Measurements from ENCODE around the gene MRPL17.

The MRPL17 gene

GRCh38 chr11:6677018-6677417 is 6.1 kb downstream of the MRPL17 start:
- TF ChIP-seq CTCF (conservative IDR thresholded peaks at IDR 0.05): no peak
- no peak overlapping the region for H3K27ac ChIP-seq

GRCh38 chr11:6674862-6675261 is 8.3 kb downstream of the MRPL17 start:
- TF ChIP-seq CTCF (conservative IDR thresholded peaks at IDR 0.05) (no peak), ZFX (IDR thresholded peaks at IDR 0.05) (no peak)
- no peak overlapping the region for H3K27ac ChIP-seq

- TF ChIP-seq ZFX (IDR thresholded peaks at IDR 0.05) (no peak), CTCF (conservative IDR thresholded peaks at IDR 0.05) (no peak)
- no peak overlapping the region for H3K27ac ChIP-seq
These were observed 8.9 kb downstream of the MRPL17 start for GRCh38 chr11:6674219-6674597.

- no peak for TF ChIP-seq ZFX (IDR thresholded peaks at IDR 0.05)
- no peak for TF ChIP-seq CTCF (conservative IDR thresholded peaks at IDR 0.05)
- no peak overlapping the region for H3K27ac ChIP-seq
These were observed 9.5 kb downstream of the MRPL17 start for GRCh38 chr11:6673523-6674218.

- no peak for TF ChIP-seq CTCF (conservative IDR thresholded peaks at IDR 0.05)
- TF ChIP-seq ZFX (IDR thresholded peaks at IDR 0.05): no peak
- no peak overlapping the region for H3K27ac ChIP-seq
These were observed 11.1 kb downstream of the MRPL17 start for GRCh38 chr11:6671991-6672390.

- H3K27ac ChIP-seq: no peak overlapping the region
- TF ChIP-seq ZFX (IDR thresholded peaks at IDR 0.05): no peak
These were observed 12.8 kb downstream of the MRPL17 start for GRCh38 chr11:6670202-6670830.

GRCh38 chr11:6667733-6668374 is 15.3 kb downstream of the MRPL17 start:
- peak; percentile 67 for TF ChIP-seq CTCF (conservative IDR thresholded peaks at IDR 0.05)
- no peak for TF ChIP-seq ZFX (IDR thresholded peaks at IDR 0.05)
- no peak overlapping the region for H3K27ac ChIP-seq

Measured in C4-2B (cell line).